Subcutaneous adipose tissue (tissue), 4 donors: ENCODE results near the gene CEP85. TPM values are rescaled to one million over a fixed set of nuclear protein-coding genes. Genes with fewer than 3 reads are reported as not detected.

Experiments
- CTCF ChIP-seq: fragments of 450-650 bp; IDR thresholded peaks from one replicate; pipeline ENCODE4 v1.5.1; 2016; ENCODE audit warnings: low read depth, mild to moderate bottlenecking, control low read depth, antibody characterized with exemption, moderate library complexity
- total RNA-seq, 4 donors: library from RNA; depleted of rRNA; stranded (reverse); fragments of >200 nt; gene quantifications; one replicate each; pipeline ENCODE4 v1.1.0, GENCODE V29; 2016

Gene CEP85
- total RNA-seq, 4 donors from 2014 or later, result 3.7 to 5.4 (median 4.4) TPM

GRCh38 chr1:26284597-26285347 is 50.8 kb downstream of the CEP85 start:
- TF ChIP-seq CTCF, result no peak

GRCh38 chr1:26285366-26286063 is 51.5 kb downstream of the CEP85 start:
- no peak for TF ChIP-seq CTCF

GRCh38 chr1:26286064-26286416 is 52.0 kb downstream of the CEP85 start:
- TF ChIP-seq CTCF, result no peak

GRCh38 chr1:26287033-26287711 is 53.2 kb downstream of the CEP85 start:
- TF ChIP-seq CTCF, result no peak

GRCh38 chr1:26287811-26288210 is 53.8 kb downstream of the CEP85 start:
- no peak for TF ChIP-seq CTCF

- TF ChIP-seq CTCF, result no peak
These were observed 54.4 kb downstream of the CEP85 start for GRCh38 chr1:26288311-26288941.
